ENCODE results near the gene FANK1.

DNA sequence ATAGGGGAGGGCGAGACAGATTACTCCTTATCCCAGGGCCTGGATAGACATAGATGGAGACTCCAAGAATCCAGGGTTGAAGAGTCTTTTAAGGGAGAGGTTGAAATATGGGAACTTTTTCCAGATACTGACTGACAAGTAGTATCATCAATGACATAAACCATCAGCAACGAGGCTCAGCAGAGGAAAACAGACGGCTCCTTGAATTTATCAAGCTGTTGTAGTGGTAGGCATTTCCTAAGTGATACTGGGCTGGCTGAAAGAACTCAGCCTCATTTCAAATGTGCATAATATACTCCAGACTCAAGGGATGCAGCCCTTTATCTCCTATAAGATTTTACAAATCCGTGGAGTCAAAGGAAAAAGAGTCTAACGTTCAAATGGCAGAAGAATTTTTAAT is 150.5 kb downstream of the FANK1 start:
- TF ChIP-seq POLR2A (IDR thresholded peaks at IDR 0.05) = no peak
- TF ChIP-seq, protein P1, sequence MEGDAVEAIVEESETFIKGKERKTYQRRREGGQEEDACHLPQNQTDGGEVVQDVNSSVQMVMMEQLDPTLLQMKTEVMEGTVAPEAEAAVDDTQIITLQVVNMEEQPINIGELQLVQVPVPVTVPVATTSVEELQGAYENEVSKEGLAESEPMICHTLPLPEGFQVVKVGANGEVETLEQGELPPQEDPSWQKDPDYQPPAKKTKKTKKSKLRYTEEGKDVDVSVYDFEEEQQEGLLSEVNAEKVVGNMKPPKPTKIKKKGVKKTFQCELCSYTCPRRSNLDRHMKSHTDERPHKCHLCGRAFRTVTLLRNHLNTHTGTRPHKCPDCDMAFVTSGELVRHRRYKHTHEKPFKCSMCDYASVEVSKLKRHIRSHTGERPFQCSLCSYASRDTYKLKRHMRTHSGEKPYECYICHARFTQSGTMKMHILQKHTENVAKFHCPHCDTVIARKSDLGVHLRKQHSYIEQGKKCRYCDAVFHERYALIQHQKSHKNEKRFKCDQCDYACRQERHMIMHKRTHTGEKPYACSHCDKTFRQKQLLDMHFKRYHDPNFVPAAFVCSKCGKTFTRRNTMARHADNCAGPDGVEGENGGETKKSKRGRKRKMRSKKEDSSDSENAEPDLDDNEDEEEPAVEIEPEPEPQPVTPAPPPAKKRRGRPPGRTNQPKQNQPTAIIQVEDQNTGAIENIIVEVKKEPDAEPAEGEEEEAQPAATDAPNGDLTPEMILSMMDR (IDR thresholded peaks at IDR 0.05) = no peak
